ENCODE results near the gene WLS.

WLS gene

DNA sequence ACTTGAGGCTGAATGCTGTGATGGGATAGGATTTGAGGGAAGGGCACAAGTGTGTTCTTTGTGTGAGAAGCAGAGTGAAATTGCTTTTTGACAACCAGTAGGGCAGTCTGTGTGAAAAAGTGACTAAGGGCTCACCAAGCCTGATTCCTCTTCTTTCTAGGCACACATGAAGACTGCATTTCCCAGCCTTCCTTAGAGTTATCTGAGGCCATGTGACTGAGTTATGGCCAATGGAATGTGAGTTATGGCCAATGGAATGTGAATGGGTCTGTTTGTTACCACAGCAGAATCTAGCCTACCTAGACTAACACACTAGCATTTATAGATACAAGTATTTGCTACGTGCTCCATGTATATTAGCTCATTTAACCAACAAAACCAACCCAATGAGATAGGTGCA lies 146.6 kb downstream of the WLS start:
- peak; percentile 7 for DNase-seq (ENCODE audit: low read depth)

DNA sequence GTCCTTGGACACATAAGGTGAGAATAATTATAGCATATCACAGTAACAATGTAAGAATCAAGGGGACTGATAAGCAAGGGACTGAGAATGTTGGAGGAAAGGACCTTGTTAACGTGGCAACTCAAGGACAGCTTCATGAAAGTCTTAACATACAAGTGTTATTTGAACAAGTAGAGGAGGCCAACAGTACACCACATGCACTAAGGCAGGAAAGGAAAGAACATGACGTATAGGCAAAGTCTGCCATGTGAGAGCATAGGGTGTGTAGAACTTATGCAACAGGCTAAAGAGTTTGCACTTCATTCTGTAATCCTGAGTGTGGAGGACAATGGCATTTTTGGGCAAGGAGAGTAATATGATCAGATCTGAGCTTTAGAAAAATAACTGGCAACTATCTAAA lies 148.6 kb downstream of the WLS start:
- no peak for DNase-seq (ENCODE audit: low read depth)

DNA sequence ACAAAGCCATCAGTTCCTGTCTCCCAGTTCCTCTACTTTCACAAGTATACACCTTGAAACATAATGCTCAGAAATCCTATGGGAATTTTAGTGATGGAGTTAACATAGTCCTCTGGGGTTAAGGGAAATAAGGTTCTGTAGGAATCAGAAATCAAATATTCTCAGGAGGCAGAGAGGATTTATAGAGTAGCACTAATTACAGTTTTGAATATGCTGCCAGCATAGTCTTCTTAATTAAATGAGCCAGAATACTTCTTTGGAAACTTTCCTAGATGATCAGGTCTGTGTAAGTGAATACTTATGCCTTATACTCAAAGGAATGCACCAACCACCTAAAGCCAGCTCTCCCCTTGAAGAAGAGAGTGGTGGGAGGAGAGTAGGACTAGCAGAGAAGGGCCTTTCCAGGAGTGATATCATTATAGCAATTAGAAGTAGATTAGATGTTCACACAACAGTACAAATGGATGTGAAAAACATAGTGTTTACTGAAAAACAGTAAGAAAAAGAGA lies 150.5 kb downstream of the WLS start:
- no peak for DNase-seq (ENCODE audit: low read depth)

- DNase-seq (ENCODE audit: low read depth) = no peak
Measured at GRCh38 chr1:68078647-68079046, 153.7 kb downstream of the WLS start.
